Astrocyte (in vitro differentiated cells and primary cell): Measurements from ENCODE around the gene SLC29A2.

ENCODE experiments used
- EZH2 ChIP-seq: IDR thresholded peaks from 2 replicates; pipeline ENCODE4 v1.6.1; 2012; ENCODE audit warnings: mild to moderate bottlenecking, low read length, inconsistent platforms; ENCODE audit not compliant: insufficient read depth
- TF ChIP-seq, protein P1 (sequence below): IDR thresholded peaks from 2 replicates; pipeline ENCODE4 v1.5.1; 2011; ENCODE audit warnings: low read depth, mild to moderate bottlenecking, inconsistent platforms, low read length, moderate library complexity; ENCODE audit not compliant: insufficient read depth

DNA sequence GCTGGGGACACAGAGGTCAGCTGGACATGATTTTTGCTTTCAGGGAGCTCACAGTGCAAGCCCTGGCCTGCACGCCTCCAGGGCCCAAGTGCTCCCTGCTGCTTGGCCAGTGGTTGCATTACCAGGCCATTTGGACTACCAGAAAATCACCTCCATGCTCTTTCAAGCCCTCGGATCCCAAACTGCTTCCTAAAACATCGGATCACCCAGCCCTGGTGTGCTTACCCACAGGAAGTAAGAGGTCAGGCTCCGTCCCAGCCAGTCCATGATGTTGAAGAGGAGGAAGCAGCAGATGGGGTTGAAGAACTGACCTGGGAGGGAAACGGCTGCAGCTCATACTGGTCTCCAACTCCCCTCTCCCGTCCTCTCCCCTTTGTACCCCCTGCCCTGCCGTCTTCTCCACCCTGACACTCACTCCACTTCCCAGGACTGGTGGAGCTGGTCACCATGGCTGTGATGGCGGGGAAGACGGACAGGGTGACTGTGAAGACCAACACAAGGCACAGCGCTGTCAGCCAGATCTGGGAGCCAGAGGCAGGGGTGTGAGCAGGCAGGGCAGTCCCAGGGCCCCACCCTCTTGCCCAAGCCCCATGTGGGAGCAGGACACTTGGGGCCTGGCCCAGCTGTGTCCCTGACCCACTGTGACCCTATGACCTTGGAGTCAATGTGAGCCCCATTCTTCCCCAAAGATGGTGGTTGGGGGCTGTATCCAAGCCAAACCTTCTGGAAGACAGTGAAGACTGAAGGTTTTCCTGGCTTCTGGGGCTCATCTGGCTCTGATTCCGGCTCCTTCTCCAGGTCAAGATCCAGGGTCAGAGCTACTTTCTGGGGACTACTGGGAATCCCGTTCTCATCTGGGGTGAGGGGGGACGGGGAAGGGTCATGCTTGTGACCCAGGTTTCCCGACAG lies 5.6 kb downstream of the SLC29A2 start:
- TF ChIP-seq, protein P1, sequence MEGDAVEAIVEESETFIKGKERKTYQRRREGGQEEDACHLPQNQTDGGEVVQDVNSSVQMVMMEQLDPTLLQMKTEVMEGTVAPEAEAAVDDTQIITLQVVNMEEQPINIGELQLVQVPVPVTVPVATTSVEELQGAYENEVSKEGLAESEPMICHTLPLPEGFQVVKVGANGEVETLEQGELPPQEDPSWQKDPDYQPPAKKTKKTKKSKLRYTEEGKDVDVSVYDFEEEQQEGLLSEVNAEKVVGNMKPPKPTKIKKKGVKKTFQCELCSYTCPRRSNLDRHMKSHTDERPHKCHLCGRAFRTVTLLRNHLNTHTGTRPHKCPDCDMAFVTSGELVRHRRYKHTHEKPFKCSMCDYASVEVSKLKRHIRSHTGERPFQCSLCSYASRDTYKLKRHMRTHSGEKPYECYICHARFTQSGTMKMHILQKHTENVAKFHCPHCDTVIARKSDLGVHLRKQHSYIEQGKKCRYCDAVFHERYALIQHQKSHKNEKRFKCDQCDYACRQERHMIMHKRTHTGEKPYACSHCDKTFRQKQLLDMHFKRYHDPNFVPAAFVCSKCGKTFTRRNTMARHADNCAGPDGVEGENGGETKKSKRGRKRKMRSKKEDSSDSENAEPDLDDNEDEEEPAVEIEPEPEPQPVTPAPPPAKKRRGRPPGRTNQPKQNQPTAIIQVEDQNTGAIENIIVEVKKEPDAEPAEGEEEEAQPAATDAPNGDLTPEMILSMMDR = no peak
- no peak for TF ChIP-seq EZH2
